K562 (cell line): ENCODE results near the gene DDAH1.

Experiments
- FOXK2 ChIP-seq, 2 experiments: fragments of 450-650 bp; IDR thresholded peaks in 1 of 2; conservative IDR thresholded peaks in 1 of 2; 2 replicates each; pipeline ENCODE4 v1.6.1; 2016; ENCODE audit warnings: low read depth in 2 of 2, mild to moderate bottlenecking in 1 of 2
- FOXM1 ChIP-seq, 2 experiments: fragments of 450-650 bp in 1 of 2; sonication (generic) in 1 of 2; formaldehyde crosslinking in 1 of 2; IDR thresholded peaks; 2 replicates each; pipeline versions ENCODE4 v1.6.1 to v1.9.0; 2017 to 2022; ENCODE audit warnings: low read depth in 2 of 2, mild to moderate bottlenecking in 2 of 2, missing genetic modification reagents in 1 of 2, moderate library complexity in 1 of 2
- RBM34 ChIP-seq: fragments of 200-400 bp; formaldehyde crosslinking; IDR thresholded peaks from 2 replicates; pipeline ENCODE4 v1.6.1; 2018; ENCODE audit warnings: low read length, borderline replicate concordance; ENCODE audit not compliant: insufficient read depth
- SNIP1 ChIP-seq: fragments of 450-650 bp; IDR thresholded peaks from 2 replicates; pipeline ENCODE4 v1.7.1; 2017; ENCODE audit warnings: low read depth, mild to moderate bottlenecking
- ZBTB17 ChIP-seq: fragments of 450-650 bp; formaldehyde crosslinking; IDR thresholded peaks from 2 replicates; pipeline ENCODE4 v1.4.0; 2020; ENCODE audit warnings: mild to moderate bottlenecking
- ZZZ3 ChIP-seq: fragments of 450-650 bp; IDR thresholded peaks from 2 replicates; pipeline ENCODE4 v1.6.1; 2016; ENCODE audit warnings: antibody characterized with exemption, mild to moderate bottlenecking, moderate library complexity
- TF ChIP-seq, protein P1 (sequence below): fragments of 450-650 bp; IDR thresholded peaks from 2 replicates; pipeline ENCODE4 v1.6.1; 2016; ENCODE audit warnings: mild to moderate bottlenecking, moderate library complexity
- TF ChIP-seq, protein P2 (sequence below), 3 experiments: IDR thresholded peaks in 2 of 3; conservative IDR thresholded peaks in 1 of 3; 2 replicates each; pipeline ENCODE4 v1.5.1; 2011 to 2012; ENCODE audit warnings: low read length in 3 of 3, mild to moderate bottlenecking in 3 of 3, control low read depth in 2 of 3, improper control_type of control experiment in 1 of 3, inconsistent platforms in 1 of 3, low read depth in 1 of 3, mixed read lengths in 1 of 3, moderate library complexity in 1 of 3; ENCODE audit not compliant: insufficient read depth in 2 of 3
- TF ChIP-seq, protein P3 (sequence below): sonication (generic); formaldehyde crosslinking; IDR thresholded peaks from 2 replicates; pipeline ENCODE4 v1.8.0; 2022; ENCODE audit warnings: mild to moderate bottlenecking, missing genetic modification reagents, borderline replicate concordance
- TF ChIP-seq, protein P4 (sequence below): fragments of 250-450 bp; sonication (Bioruptor Pico); IDR thresholded peaks from 2 replicates; pipeline ENCODE4 v1.4.0; 2020; ENCODE audit warnings: mild to moderate bottlenecking, moderate library complexity, borderline replicate concordance

DNA sequence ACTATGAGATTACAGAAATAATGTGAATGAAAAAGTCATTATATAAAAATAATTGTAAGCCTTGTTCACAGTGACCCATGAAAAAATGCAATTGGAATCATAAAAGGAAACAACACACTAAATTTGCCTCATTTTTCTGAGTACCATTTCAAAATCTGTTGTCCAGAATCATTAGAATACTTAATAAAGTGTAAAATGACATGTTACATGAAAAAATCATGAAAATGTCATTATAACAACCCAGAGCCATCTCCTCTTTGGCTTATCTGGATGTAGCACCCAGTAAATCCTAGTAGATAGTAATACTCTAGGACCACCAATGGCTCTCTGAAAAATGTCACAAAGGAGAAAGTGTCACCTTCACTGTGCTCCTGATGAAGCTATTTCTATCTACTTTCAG, 76.5 kb downstream of the DDAH1 start:
- TF ChIP-seq FOXK2 (conservative IDR thresholded peaks at IDR 0.05 in 1 of 2, IDR thresholded peaks at IDR 0.05 in 1 of 2; ENCODE audit: low read depth in 2 of 2) (no peak), RBM34 (no peak), ZBTB17 (no peak), FOXM1 (IDR thresholded peaks at IDR 0.05; ENCODE audit: low read depth) (no peak), FOXM1 (CRISPR knock-in tag; IDR thresholded peaks at IDR 0.05; ENCODE audit: low read depth) (no peak), SNIP1 (no peak), ZZZ3 (no peak)
- TF ChIP-seq, protein P1, sequence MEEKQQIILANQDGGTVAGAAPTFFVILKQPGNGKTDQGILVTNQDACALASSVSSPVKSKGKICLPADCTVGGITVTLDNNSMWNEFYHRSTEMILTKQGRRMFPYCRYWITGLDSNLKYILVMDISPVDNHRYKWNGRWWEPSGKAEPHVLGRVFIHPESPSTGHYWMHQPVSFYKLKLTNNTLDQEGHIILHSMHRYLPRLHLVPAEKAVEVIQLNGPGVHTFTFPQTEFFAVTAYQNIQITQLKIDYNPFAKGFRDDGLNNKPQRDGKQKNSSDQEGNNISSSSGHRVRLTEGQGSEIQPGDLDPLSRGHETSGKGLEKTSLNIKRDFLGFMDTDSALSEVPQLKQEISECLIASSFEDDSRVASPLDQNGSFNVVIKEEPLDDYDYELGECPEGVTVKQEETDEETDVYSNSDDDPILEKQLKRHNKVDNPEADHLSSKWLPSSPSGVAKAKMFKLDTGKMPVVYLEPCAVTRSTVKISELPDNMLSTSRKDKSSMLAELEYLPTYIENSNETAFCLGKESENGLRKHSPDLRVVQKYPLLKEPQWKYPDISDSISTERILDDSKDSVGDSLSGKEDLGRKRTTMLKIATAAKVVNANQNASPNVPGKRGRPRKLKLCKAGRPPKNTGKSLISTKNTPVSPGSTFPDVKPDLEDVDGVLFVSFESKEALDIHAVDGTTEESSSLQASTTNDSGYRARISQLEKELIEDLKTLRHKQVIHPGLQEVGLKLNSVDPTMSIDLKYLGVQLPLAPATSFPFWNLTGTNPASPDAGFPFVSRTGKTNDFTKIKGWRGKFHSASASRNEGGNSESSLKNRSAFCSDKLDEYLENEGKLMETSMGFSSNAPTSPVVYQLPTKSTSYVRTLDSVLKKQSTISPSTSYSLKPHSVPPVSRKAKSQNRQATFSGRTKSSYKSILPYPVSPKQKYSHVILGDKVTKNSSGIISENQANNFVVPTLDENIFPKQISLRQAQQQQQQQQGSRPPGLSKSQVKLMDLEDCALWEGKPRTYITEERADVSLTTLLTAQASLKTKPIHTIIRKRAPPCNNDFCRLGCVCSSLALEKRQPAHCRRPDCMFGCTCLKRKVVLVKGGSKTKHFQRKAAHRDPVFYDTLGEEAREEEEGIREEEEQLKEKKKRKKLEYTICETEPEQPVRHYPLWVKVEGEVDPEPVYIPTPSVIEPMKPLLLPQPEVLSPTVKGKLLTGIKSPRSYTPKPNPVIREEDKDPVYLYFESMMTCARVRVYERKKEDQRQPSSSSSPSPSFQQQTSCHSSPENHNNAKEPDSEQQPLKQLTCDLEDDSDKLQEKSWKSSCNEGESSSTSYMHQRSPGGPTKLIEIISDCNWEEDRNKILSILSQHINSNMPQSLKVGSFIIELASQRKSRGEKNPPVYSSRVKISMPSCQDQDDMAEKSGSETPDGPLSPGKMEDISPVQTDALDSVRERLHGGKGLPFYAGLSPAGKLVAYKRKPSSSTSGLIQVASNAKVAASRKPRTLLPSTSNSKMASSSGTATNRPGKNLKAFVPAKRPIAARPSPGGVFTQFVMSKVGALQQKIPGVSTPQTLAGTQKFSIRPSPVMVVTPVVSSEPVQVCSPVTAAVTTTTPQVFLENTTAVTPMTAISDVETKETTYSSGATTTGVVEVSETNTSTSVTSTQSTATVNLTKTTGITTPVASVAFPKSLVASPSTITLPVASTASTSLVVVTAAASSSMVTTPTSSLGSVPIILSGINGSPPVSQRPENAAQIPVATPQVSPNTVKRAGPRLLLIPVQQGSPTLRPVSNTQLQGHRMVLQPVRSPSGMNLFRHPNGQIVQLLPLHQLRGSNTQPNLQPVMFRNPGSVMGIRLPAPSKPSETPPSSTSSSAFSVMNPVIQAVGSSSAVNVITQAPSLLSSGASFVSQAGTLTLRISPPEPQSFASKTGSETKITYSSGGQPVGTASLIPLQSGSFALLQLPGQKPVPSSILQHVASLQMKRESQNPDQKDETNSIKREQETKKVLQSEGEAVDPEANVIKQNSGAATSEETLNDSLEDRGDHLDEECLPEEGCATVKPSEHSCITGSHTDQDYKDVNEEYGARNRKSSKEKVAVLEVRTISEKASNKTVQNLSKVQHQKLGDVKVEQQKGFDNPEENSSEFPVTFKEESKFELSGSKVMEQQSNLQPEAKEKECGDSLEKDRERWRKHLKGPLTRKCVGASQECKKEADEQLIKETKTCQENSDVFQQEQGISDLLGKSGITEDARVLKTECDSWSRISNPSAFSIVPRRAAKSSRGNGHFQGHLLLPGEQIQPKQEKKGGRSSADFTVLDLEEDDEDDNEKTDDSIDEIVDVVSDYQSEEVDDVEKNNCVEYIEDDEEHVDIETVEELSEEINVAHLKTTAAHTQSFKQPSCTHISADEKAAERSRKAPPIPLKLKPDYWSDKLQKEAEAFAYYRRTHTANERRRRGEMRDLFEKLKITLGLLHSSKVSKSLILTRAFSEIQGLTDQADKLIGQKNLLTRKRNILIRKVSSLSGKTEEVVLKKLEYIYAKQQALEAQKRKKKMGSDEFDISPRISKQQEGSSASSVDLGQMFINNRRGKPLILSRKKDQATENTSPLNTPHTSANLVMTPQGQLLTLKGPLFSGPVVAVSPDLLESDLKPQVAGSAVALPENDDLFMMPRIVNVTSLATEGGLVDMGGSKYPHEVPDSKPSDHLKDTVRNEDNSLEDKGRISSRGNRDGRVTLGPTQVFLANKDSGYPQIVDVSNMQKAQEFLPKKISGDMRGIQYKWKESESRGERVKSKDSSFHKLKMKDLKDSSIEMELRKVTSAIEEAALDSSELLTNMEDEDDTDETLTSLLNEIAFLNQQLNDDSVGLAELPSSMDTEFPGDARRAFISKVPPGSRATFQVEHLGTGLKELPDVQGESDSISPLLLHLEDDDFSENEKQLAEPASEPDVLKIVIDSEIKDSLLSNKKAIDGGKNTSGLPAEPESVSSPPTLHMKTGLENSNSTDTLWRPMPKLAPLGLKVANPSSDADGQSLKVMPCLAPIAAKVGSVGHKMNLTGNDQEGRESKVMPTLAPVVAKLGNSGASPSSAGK: no peak
- TF ChIP-seq, protein P2, sequence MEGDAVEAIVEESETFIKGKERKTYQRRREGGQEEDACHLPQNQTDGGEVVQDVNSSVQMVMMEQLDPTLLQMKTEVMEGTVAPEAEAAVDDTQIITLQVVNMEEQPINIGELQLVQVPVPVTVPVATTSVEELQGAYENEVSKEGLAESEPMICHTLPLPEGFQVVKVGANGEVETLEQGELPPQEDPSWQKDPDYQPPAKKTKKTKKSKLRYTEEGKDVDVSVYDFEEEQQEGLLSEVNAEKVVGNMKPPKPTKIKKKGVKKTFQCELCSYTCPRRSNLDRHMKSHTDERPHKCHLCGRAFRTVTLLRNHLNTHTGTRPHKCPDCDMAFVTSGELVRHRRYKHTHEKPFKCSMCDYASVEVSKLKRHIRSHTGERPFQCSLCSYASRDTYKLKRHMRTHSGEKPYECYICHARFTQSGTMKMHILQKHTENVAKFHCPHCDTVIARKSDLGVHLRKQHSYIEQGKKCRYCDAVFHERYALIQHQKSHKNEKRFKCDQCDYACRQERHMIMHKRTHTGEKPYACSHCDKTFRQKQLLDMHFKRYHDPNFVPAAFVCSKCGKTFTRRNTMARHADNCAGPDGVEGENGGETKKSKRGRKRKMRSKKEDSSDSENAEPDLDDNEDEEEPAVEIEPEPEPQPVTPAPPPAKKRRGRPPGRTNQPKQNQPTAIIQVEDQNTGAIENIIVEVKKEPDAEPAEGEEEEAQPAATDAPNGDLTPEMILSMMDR (IDR thresholded peaks at IDR 0.05 in 2 of 3, conservative IDR thresholded peaks at IDR 0.05 in 1 of 3; ENCODE audit: insufficient read depth in 2 of 3, low read depth in 1 of 3, low read length in 3 of 3): no peak
- TF ChIP-seq, protein P3, sequence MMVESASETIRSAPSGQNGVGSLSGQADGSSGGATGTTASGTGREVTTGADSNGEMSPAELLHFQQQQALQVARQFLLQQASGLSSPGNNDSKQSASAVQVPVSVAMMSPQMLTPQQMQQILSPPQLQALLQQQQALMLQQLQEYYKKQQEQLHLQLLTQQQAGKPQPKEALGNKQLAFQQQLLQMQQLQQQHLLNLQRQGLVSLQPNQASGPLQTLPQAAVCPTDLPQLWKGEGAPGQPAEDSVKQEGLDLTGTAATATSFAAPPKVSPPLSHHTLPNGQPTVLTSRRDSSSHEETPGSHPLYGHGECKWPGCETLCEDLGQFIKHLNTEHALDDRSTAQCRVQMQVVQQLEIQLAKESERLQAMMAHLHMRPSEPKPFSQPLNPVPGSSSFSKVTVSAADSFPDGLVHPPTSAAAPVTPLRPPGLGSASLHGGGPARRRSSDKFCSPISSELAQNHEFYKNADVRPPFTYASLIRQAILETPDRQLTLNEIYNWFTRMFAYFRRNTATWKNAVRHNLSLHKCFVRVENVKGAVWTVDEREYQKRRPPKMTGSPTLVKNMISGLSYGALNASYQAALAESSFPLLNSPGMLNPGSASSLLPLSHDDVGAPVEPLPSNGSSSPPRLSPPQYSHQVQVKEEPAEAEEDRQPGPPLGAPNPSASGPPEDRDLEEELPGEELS: no peak
- TF ChIP-seq, protein P4, sequence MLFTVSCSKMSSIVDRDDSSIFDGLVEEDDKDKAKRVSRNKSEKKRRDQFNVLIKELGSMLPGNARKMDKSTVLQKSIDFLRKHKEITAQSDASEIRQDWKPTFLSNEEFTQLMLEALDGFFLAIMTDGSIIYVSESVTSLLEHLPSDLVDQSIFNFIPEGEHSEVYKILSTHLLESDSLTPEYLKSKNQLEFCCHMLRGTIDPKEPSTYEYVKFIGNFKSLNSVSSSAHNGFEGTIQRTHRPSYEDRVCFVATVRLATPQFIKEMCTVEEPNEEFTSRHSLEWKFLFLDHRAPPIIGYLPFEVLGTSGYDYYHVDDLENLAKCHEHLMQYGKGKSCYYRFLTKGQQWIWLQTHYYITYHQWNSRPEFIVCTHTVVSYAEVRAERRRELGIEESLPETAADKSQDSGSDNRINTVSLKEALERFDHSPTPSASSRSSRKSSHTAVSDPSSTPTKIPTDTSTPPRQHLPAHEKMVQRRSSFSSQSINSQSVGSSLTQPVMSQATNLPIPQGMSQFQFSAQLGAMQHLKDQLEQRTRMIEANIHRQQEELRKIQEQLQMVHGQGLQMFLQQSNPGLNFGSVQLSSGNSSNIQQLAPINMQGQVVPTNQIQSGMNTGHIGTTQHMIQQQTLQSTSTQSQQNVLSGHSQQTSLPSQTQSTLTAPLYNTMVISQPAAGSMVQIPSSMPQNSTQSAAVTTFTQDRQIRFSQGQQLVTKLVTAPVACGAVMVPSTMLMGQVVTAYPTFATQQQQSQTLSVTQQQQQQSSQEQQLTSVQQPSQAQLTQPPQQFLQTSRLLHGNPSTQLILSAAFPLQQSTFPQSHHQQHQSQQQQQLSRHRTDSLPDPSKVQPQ (CRISPR knock-in tag): no peak
